HG02610 (cell line): Measurements from ENCODE around the gene ATG16L1.
A peak's percentile ranks its signal among the peaks of the same experiment; 100 is the strongest.
"Not testable (repeated sequence)": the region's sequence is repeated elsewhere in the genome, so short reads cannot be mapped to it uniquely, and the experiment has no call there.

Experiments
- ATAC-seq: cut with Tn5 transposase; IDR thresholded peaks from one replicate; pipeline ENCODE4 v1.9.1; 2021; ENCODE audit warnings: mild to moderate bottlenecking, moderate library complexity; ENCODE audit not compliant: unreplicated experiment

The ATG16L1 gene

GRCh38 chr2:233328922-233329321 is 77.4 kb downstream of the ATG16L1 start:
- no peak for ATAC-seq

- no peak for ATAC-seq
Measured at GRCh38 chr2:233329489-233330135, 78.1 kb downstream of the ATG16L1 start.

- peak; percentile 84 for ATAC-seq
Measured at GRCh38 chr2:233331536-233331935, 80.1 kb downstream of the ATG16L1 start.

- no peak for ATAC-seq
Measured at GRCh38 chr2:233332125-233332524, 80.7 kb downstream of the ATG16L1 start.

- no peak for ATAC-seq
Measured at GRCh38 chr2:233334915-233335314, 83.4 kb downstream of the ATG16L1 start.

GRCh38 chr2:233336091-233336490 is 84.6 kb downstream of the ATG16L1 start:
- not testable (repeated sequence) for ATAC-seq

GRCh38 chr2:233336541-233336940 is 85.1 kb downstream of the ATG16L1 start:
- ATAC-seq = no peak

- no peak for ATAC-seq
Measured at GRCh38 chr2:233338046-233338445, 86.6 kb downstream of the ATG16L1 start.

GRCh38 chr2:233338812-233339368 is 87.4 kb downstream of the ATG16L1 start:
- ATAC-seq = no peak

GRCh38 chr2:233339427-233339826 is 88.0 kb downstream of the ATG16L1 start:
- no peak for ATAC-seq

GRCh38 chr2:233341296-233341695 is 89.8 kb downstream of the ATG16L1 start:
- ATAC-seq = no peak

- ATAC-seq = no peak
Measured at GRCh38 chr2:233342301-233342700, 90.8 kb downstream of the ATG16L1 start.

GRCh38 chr2:233343171-233343705 is 91.8 kb downstream of the ATG16L1 start:
- no peak for ATAC-seq
